GM10266 (cell line): Measurements from ENCODE around the gene TNIP3.

Experiments
- DNase-seq: peaks from one replicate; pipeline ENCODE4 v3.0.0; 2012; ENCODE audit errors: extremely low spot score
- TF ChIP-seq, protein P1 (sequence below): IDR thresholded peaks from 2 replicates; pipeline ENCODE4 v1.5.1; 2012; ENCODE audit warnings: mild to moderate bottlenecking, low read depth; ENCODE audit not compliant: control insufficient read depth, insufficient read depth; ENCODE audit errors: missing control alignments

The TNIP3 gene

GRCh38 chr4:121119715-121120114, 44.4 kb downstream of the TNIP3 start:
- no peak for DNase-seq
- TF ChIP-seq, protein P1, sequence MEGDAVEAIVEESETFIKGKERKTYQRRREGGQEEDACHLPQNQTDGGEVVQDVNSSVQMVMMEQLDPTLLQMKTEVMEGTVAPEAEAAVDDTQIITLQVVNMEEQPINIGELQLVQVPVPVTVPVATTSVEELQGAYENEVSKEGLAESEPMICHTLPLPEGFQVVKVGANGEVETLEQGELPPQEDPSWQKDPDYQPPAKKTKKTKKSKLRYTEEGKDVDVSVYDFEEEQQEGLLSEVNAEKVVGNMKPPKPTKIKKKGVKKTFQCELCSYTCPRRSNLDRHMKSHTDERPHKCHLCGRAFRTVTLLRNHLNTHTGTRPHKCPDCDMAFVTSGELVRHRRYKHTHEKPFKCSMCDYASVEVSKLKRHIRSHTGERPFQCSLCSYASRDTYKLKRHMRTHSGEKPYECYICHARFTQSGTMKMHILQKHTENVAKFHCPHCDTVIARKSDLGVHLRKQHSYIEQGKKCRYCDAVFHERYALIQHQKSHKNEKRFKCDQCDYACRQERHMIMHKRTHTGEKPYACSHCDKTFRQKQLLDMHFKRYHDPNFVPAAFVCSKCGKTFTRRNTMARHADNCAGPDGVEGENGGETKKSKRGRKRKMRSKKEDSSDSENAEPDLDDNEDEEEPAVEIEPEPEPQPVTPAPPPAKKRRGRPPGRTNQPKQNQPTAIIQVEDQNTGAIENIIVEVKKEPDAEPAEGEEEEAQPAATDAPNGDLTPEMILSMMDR: no peak

DNA sequence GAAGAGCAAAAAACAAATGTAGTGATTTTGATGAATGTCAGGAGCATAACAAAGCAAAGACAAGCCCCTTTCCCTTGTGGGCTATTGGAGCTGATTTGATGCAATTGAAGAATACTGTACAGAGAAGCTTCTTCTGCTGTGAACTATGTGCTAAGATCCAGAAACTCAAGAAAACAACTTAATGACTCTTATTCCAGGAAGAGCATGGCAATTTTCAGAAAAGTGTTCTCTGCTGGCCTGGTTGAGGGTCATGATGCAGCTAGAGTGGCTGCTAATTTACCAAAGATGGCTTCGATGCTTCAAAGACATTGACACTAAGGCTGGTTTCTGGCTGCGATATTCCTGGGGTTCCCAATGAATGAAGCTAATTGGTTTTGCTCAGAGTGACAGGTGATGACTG, 45.8 kb downstream of the TNIP3 start:
- TF ChIP-seq, protein P1: no peak
- no peak for DNase-seq

- DNase-seq: no peak
- TF ChIP-seq, protein P1: no peak
These were observed 49.4 kb downstream of the TNIP3 start for GRCh38 chr4:121114756-121115155.

DNA sequence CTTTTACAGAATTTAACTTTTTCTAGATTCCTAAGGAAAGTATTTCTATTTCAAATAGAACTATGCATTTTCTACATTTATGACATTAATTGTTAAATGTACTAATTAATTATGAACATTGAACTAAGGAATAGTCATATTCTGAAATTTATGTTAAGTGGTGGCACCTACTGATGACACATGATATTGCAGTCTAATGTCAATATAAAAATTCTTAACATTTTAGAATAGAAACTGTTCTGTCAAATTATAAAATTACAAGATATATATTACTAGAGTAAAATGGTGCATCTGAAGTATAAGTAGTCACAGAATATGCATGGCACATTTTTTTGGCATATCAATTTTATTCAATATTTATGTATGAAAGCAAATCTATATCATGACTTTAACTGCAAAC, 51.6 kb downstream of the TNIP3 start:
- TF ChIP-seq, protein P1: peak; percentile 21
- no peak for DNase-seq

GRCh38 chr4:121108557-121108956, 55.6 kb downstream of the TNIP3 start:
- no peak for DNase-seq
- TF ChIP-seq, protein P1: no peak

DNA sequence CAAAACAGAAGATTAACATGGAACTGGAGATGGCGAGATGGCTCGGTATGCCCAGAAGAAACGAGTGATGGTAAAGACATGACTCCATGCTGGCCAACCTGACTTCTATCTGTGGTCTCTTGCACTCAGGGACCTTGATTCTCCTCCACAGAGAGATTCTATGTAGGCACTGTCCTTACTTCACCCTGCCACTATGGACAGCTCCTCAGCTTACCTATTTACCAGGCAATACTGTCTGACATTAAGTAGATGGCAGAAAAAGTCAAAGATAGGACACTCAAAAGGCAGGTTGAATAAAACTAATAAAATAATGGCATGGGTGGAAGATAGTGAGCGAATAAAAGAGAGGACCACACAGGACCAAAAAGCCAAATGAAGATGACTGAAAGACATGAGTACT, 56.6 kb downstream of the TNIP3 start:
- DNase-seq: no peak
- TF ChIP-seq, protein P1: no peak

DNA sequence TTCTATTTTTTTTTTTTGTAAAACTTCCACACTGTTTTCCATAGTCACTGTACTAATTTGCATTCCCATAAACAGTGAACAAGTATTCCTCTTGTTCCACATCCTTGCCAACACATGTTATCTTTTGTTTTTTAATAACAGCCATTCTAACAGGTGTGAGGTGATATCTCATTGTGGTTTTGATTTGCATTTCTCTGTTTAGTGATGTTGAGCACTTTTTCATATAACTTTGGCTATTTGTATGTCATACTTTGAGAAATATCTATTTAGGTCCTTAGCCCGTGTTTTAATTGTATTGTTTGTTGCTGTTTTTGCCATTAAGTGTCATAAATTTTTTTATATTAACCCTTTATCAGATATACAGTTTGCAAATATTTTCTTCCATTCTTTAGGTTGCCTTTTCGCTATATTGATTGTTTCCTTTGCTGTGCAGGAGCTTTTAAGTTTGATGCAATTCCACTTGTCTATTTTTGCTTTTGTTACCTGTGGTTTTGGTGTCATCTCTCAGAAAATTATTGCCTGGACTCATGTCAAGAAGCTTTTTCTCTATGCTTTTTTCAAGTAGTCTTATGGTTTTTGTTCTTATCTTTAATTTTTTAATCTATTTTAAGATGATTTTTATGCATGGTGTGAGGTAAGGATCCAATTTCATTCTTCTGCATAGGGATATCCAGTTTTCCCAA, 63.9 kb downstream of the TNIP3 start:
- DNase-seq: no peak
- TF ChIP-seq, protein P1: no peak
